HepG2 (cell line): Measurements from ENCODE around the gene GNL1. TPM values are rescaled to one million over a fixed set of nuclear protein-coding genes. Genes with fewer than 3 reads are reported as not detected.

Experiments
- BHLHE40 ChIP-seq: IDR thresholded peaks from 2 replicates; pipeline ENCODE4 v1.6.1; 2011; ENCODE audit warnings: low read length, improper control_type of control experiment
- DPF2 ChIP-seq: sonication (generic); formaldehyde crosslinking; IDR thresholded peaks from 2 replicates; pipeline ENCODE4 v1.4.0; 2020; ENCODE audit warnings: mild to moderate bottlenecking, low read depth, missing genetic modification reagents, borderline replicate concordance
- EED ChIP-seq: sonication (generic); formaldehyde crosslinking; IDR thresholded peaks from 2 replicates; pipeline ENCODE4 v1.5.0; 2020; ENCODE audit warnings: mild to moderate bottlenecking, missing genetic modification reagents
- ELF4 ChIP-seq: sonication (generic); formaldehyde crosslinking; IDR thresholded peaks from 2 replicates; pipeline ENCODE4 v1.5.0; 2020; ENCODE audit warnings: missing genetic modification reagents, mild to moderate bottlenecking, moderate library complexity, borderline replicate concordance
- ELK4 ChIP-seq: sonication (generic); formaldehyde crosslinking; IDR thresholded peaks from 2 replicates; pipeline ENCODE4 v1.9.0; 2021; ENCODE audit warnings: missing genetic modification reagents, borderline replicate concordance
- HMG20A ChIP-seq: IDR thresholded peaks from 2 replicates; pipeline ENCODE4 v1.6.1; 2016; ENCODE audit warnings: borderline replicate concordance
- LCORL ChIP-seq, 2 experiments: fragments of 450-650 bp in 1 of 2; sonication (generic) in 1 of 2; formaldehyde crosslinking in 1 of 2; IDR thresholded peaks; 2 replicates each; pipeline versions ENCODE4 v1.5.0 to v1.6.1; 2017 to 2020; ENCODE audit warnings: antibody characterized with exemption in 1 of 2, missing genetic modification reagents in 1 of 2
- MATR3 ChIP-seq: sonication (generic); formaldehyde crosslinking; IDR thresholded peaks from 2 replicates; pipeline ENCODE4 v1.4.0; 2020; ENCODE audit warnings: missing genetic modification reagents
- MED13 ChIP-seq: sonication (generic); formaldehyde crosslinking; IDR thresholded peaks from 2 replicates; pipeline ENCODE4 v1.5.0; 2020; ENCODE audit warnings: missing genetic modification reagents
- PHF8 ChIP-seq: sonication (generic); formaldehyde crosslinking; IDR thresholded peaks from 2 replicates; pipeline ENCODE4 v1.5.0; 2020; ENCODE audit warnings: missing genetic modification reagents
- SP1 ChIP-seq, 2 experiments: fragments of 450-650 bp in 1 of 2; sonication (generic) in 1 of 2; formaldehyde crosslinking in 1 of 2; IDR thresholded peaks; 2 replicates each; pipeline versions ENCODE4 v1.4.0 to v1.6.1; 2016 to 2020; ENCODE audit warnings: missing genetic modification reagents in 1 of 2
- ZFX ChIP-seq: sonication (generic); formaldehyde crosslinking; IDR thresholded peaks from 2 replicates; pipeline ENCODE4 v1.4.0; 2020; ENCODE audit warnings: mild to moderate bottlenecking, low read depth, missing genetic modification reagents, moderate library complexity
- ZNF121 ChIP-seq: sonication (generic); formaldehyde crosslinking; IDR thresholded peaks from 2 replicates; pipeline ENCODE4 v1.5.0; 2020; ENCODE audit warnings: mild to moderate bottlenecking, missing genetic modification reagents
- ZNF276 ChIP-seq: sonication (generic); formaldehyde crosslinking; IDR thresholded peaks from 2 replicates; pipeline ENCODE4 v1.4.0; 2020; ENCODE audit warnings: mild to moderate bottlenecking, low read depth, missing genetic modification reagents
- ZNF737 ChIP-seq: sonication (generic); formaldehyde crosslinking; IDR thresholded peaks from 2 replicates; pipeline ENCODE4 v1.5.0; 2020; ENCODE audit warnings: missing genetic modification reagents, mild to moderate bottlenecking, borderline replicate concordance
- ZNF772 ChIP-seq: sonication (generic); formaldehyde crosslinking; IDR thresholded peaks from 2 replicates; pipeline ENCODE4 v1.5.0; 2020; ENCODE audit warnings: mild to moderate bottlenecking, missing genetic modification reagents
- ZSCAN20 ChIP-seq: sonication (generic); formaldehyde crosslinking; IDR thresholded peaks from 2 replicates; pipeline ENCODE4 v1.4.0; 2020; ENCODE audit warnings: missing genetic modification reagents, mild to moderate bottlenecking, borderline replicate concordance
- ZSCAN22 ChIP-seq: sonication (generic); formaldehyde crosslinking; IDR thresholded peaks from 2 replicates; pipeline ENCODE4 v1.4.0; 2020; ENCODE audit warnings: mild to moderate bottlenecking, missing genetic modification reagents
- polyA plus RNA-seq, 8 experiments: library from polyadenylated mRNA; depleted of rRNA in 3 of 8; stranded (reverse) in 7 of 8; unstranded in 1 of 8; fragments of >200 nt; fragmentation: Illumina TruSeq in 4 of 8; extraction: Trizol in 4 of 8; gene quantifications; 2 replicates each; pipeline versions ENCODE4 v1.2.1 to v1.2.3, GENCODE V29; 2011 to 2016; ENCODE audit warnings: low read depth in 4 of 8, missing spikeins in 1 of 8, mixed read lengths in 1 of 8; ENCODE audit not compliant: insufficient read depth in 1 of 8
- total RNA-seq, 5 experiments: library from RNA; depleted of rRNA; stranded (reverse); fragments of >200 nt; fragmentation: Illumina TruSeq; extraction: Trizol; gene quantifications; 2 replicates each; pipeline ENCODE4 v1.2.3, GENCODE V29; 2016; ENCODE audit warnings: low read depth in 1 of 5
- TF ChIP-seq, protein P1 (sequence below): sonication (generic); formaldehyde crosslinking; IDR thresholded peaks from 2 replicates; pipeline ENCODE4 v1.5.0; 2020; ENCODE audit warnings: missing genetic modification reagents
- TF ChIP-seq, protein P2 (sequence below): sonication (generic); formaldehyde crosslinking; IDR thresholded peaks from 2 replicates; pipeline ENCODE4 v1.5.1; 2020; ENCODE audit warnings: mild to moderate bottlenecking, missing genetic modification reagents, moderate library complexity

The GNL1 gene
- total and polyA plus RNA-seq, 2 of the 13 experiments (the other 11 are each of a cell fraction or from before 2014, with no cell fraction given) = 35.0 to 55.6 TPM

GRCh38 chr6:30571075-30571761, 14.9 kb upstream of the GNL1 start, which contains the start of gene ABCF1 (continued):
- TF ChIP-seq, protein P1, sequence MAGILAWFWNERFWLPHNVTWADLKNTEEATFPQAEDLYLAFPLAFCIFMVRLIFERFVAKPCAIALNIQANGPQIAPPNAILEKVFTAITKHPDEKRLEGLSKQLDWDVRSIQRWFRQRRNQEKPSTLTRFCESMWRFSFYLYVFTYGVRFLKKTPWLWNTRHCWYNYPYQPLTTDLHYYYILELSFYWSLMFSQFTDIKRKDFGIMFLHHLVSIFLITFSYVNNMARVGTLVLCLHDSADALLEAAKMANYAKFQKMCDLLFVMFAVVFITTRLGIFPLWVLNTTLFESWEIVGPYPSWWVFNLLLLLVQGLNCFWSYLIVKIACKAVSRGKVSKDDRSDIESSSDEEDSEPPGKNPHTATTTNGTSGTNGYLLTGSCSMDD (CRISPR knock-in tag) = peak; percentile 44
- TF ChIP-seq ZSCAN22 (CRISPR knock-in tag) = no peak
- peak; percentile 100 for TF ChIP-seq PHF8
- TF ChIP-seq ZNF772 (CRISPR knock-in tag) = peak; percentile 98
- TF ChIP-seq MATR3 (CRISPR knock-in tag) = 0 out of 2 replicates have a peak, but pooled peaks have one; percentile 30
- TF ChIP-seq ZNF737 (CRISPR knock-in tag) = 0 out of 2 replicates have a peak, but pooled peaks have one; percentile 78
- no peak for TF ChIP-seq SP1 (IDR thresholded peaks at IDR 0.05)
- TF ChIP-seq SP1 (CRISPR knock-in tag; IDR thresholded peaks at IDR 0.05) = peak; percentile 99
- TF ChIP-seq HMG20A (CRISPR knock-in tag) = no peak
- TF ChIP-seq ZSCAN20 (CRISPR knock-in tag) = peak; percentile 71
- TF ChIP-seq, protein P2, sequence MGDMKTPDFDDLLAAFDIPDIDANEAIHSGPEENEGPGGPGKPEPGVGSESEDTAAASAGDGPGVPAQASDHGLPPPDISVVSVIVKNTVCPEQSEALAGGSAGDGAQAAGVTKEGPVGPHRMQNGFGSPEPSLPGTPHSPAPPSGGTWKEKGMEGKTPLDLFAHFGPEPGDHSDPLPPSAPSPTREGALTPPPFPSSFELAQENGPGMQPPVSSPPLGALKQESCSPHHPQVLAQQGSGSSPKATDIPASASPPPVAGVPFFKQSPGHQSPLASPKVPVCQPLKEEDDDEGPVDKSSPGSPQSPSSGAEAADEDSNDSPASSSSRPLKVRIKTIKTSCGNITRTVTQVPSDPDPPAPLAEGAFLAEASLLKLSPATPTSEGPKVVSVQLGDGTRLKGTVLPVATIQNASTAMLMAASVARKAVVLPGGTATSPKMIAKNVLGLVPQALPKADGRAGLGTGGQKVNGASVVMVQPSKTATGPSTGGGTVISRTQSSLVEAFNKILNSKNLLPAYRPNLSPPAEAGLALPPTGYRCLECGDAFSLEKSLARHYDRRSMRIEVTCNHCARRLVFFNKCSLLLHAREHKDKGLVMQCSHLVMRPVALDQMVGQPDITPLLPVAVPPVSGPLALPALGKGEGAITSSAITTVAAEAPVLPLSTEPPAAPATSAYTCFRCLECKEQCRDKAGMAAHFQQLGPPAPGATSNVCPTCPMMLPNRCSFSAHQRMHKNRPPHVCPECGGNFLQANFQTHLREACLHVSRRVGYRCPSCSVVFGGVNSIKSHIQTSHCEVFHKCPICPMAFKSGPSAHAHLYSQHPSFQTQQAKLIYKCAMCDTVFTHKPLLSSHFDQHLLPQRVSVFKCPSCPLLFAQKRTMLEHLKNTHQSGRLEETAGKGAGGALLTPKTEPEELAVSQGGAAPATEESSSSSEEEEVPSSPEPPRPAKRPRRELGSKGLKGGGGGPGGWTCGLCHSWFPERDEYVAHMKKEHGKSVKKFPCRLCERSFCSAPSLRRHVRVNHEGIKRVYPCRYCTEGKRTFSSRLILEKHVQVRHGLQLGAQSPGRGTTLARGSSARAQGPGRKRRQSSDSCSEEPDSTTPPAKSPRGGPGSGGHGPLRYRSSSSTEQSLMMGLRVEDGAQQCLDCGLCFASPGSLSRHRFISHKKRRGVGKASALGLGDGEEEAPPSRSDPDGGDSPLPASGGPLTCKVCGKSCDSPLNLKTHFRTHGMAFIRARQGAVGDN = peak; percentile 100
- TF ChIP-seq ZFX (CRISPR knock-in tag) = peak; percentile 99
- no peak for TF ChIP-seq LCORL (IDR thresholded peaks at IDR 0.05)
- peak; percentile 41; the same call in 1 of the 2 replicates for TF ChIP-seq LCORL (CRISPR knock-in tag; IDR thresholded peaks at IDR 0.05)
- peak; percentile 93 for TF ChIP-seq MED13
- TF ChIP-seq ELF4 = peak; percentile 93
- TF ChIP-seq EED (CRISPR knock-in tag) = peak; percentile 67; the same call in 1 of the 2 replicates
- no peak for TF ChIP-seq DPF2 (CRISPR knock-in tag)
- TF ChIP-seq ELK4 (CRISPR knock-in tag) = peak; percentile 44; the same call in 1 of the 2 replicates
- TF ChIP-seq BHLHE40 = peak; percentile 100
- TF ChIP-seq ZNF276 (CRISPR knock-in tag) = peak; percentile 63; the same call in 1 of the 2 replicates
- TF ChIP-seq ZNF121 (CRISPR knock-in tag) = peak; percentile 95
